GM18873 (cell line): ENCODE results near the gene MPRIP.
"Not testable (repeated sequence)": the region's sequence is repeated elsewhere in the genome, so short reads cannot be mapped to it uniquely, and the experiment has no call there.

Experiments
- ATAC-seq: cut with Tn5 transposase; IDR thresholded peaks from one replicate; pipeline ENCODE4 v1.9.1; 2021; ENCODE audit warnings: mild to moderate bottlenecking, moderate library complexity, moderate number of reproducible peaks; ENCODE audit not compliant: unreplicated experiment, low FRiP score

MPRIP gene

GRCh38 chr17:17013828-17014747 lies 28.2 kb upstream of the MPRIP start:
- ATAC-seq: not testable (repeated sequence)

DNA sequence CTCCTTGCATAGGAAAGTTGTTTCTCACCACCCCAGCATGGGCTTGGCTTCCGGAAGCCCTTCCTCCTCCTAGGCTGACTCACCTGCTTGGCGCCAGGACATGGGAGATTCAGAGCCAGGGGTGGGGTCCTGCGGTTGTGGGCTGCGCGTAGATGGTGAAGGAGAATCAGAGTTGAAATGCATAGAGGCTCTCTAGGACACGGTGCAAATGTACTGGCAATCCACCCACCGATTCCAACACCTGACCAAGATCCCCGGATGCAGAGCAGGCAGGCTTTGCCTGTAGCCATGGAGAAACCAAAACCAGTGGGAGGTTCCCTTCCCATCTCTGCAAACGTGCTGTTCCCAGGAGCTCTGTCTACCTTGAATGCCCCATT lies 27.5 kb upstream of the MPRIP start:
- not testable (repeated sequence) for ATAC-seq

- ATAC-seq: no peak
These were observed 27.0 kb upstream of the MPRIP start for GRCh38 chr17:17015230-17015629.

DNA sequence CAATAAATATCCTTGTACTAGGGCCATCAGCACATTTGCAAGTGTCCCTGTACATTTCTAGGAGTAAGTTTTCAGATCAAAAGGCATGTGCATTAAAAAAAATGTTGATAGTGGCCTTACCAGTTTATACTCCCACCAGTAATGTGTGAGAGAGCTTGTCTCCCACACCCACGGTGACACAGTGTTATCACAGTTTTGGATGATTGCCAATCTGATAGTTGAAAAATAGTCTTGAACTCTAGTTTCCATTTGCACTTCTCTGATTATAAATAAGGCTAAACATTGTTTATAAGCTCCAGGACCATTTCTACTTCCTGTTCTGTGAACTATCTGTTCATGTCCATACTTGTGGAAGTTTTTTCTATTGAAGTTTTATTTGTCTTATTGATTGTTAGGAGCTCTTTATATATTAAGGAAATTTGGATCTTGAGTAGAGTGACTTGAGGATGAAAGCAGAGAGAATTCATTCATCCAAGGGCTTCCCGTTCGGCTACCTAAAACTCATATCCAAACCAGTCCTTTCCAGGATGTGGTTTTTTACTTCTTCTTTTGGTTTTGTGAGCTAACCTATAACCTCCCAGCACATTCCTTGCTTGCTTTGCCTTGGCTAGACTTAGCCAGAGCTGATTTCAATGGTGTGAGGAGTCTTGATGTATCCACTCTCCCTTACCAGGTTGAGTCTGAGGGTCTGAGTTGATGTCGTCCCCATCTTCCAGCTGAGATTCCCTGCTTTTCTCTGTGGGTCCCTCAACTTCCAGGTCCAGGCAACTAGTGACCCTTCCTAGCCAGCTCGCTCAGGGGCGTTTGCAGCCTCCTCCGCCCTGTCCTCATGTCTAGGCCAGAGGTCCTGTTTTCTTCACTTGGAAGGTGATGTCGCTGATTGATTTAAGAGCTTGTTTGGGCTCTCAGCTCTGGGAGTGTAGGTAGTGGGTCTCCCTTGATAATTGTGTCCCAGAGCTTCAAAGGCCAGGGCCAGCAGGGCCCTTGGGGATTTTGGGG lies 25.8 kb upstream of the MPRIP start:
- ATAC-seq: not testable (repeated sequence)

- ATAC-seq: no peak
These were observed 24.8 kb upstream of the MPRIP start for GRCh38 chr17:17017343-17018014.

- no peak for ATAC-seq
These were observed 24.2 kb upstream of the MPRIP start for GRCh38 chr17:17018021-17018441.

DNA sequence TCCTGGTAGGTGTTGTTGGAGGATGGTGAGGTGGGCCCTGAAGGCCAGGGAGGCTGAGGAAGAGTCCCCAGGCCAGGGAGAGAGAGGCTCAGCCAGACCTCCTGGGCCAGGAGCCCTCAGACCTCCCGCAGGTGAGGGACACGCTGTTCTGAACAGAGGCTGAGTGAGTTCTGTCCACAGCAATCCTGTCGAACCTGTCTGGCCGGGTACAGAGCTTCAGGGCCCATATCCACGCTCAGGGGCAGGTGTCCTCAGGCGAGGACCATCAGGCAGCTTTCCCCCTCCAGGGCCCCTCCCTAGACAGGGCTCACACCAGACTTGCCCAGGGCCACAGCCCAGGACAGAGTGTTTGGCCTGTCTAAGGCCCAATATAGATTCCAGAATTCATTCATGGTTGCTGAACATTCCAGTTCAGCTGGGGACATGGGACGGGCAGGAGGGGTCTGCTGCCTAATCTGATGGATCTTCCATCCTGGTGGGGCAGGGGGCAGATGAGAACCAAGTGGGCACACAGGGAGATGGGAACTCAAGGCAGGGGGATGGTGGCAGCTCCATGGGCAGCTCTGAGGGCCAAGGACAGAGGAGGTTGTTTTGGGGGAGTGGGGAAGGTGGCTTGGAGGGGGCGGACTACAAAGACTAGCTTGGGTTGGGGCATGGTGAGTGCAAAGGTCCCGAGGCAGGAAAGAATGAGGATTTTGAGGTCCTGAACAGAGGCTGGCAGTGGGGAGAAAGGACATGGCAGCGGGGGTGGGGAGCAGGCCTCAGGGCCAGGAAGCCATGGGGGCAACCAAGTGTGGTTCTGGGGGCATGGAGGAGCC lies 23.4 kb upstream of the MPRIP start:
- no peak for ATAC-seq

DNA sequence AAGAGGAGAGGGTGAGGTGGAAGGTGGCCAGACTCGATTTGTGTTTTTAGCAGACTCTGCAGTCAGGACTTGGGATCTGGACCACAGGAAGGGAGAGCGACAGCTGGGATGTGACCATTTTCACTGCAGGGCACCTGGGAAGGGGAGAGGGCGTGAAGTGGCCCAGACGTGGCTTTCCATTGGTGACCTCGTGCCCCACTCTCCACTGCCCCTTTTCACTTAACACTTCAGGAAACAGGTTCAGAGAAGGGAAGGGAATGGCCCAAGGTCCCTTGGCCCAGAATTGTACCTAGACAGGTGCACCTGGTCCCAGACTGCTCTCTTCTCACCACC lies 22.9 kb upstream of the MPRIP start:
- no peak for ATAC-seq

DNA sequence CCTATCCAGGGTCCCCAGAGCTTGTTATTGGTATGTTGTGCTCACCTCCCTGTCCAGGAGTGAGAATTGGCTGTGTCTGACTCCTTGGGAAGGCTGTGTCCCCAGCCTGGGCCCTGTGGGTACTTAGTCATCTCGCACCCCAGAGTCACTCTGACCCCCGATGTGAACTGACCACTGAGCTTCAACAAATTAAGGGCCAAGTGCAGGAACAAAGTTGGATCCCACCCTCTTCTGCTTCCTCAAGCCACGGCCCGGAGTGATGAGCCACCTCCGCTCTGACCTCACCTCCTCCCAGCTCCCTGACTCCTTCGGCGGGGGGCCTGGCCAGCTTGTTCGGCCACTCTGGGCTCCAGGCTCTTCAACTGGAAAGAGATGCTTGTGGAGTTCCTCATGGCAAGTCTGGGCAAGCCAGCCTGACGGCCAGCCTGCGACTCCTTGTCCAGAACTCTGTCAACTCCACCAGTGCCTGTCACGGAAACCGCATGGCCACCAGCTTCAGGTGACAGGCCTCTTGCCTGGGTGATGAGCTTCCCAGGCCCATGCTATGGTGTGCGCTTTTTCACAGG lies 22.3 kb upstream of the MPRIP start:
- no peak for ATAC-seq

DNA sequence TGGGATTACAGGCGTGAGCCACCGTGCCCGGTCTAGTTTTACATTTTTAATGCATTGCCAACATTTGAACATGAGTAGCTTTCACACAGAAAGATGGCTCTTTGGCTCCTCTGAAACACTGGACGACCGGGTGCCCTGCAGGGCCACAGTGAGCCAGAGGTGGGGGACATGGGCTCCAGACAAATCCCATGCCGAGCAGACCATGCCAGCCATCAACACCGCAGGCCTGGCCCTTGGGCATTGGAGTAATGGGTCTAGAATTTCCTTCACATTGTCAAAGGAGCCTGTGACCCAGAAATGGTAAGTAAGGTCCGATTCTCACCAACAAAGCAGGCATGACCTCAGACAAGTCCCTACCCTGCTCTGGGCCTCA lies 21.4 kb upstream of the MPRIP start:
- no peak for ATAC-seq

DNA sequence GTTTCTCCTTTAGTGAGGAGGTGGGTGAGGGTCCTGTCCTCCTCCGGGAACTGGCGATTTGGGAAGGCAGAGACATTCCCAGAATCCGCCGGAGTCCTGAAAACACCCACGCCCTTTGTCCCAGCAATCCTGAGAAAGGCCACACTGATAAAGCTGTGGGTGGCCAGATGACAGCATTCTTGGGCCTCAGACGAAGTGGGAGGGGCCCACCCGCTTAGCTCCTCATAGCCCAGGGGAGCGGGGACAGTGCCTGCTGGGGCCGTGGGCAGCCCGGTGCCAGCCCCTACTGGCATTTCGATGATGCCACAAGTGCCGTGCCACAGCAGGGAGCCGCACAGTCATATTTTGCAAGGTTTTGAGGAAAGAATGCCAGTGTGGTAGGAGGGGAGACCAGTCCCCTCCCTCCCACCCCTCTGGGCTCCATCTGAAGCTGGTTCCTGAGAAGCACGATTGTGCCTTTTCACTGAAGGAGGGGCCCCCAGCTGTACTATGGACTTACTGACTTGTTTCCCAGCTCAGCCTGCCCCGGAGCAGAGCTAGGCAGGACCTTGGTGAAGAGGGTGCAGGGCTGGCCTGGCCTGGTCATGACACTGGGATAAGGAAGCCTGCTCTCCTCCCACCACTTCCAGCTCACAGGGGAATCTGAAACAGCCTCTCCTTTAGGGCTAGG lies 20.9 kb upstream of the MPRIP start:
- no peak for ATAC-seq

DNA sequence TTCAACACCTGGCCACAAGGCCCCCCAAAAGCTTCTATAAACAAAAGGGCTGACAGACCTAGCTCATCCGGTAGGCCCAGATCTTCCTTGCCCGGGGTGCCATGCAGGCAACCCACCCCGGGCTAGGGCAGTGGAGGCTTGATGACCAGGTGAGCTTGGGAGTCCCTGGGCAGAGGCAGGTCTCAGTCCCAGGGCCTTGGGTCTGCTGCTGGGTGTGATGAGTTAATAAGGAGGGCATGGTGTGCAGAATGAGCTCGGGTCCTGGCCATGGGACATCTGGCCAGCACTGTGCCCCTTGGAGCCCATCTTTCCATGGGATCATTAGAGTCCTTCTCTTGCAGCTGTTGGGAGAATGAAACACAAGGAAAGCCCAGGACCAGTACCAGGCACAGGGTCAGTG lies 20.2 kb upstream of the MPRIP start:
- ATAC-seq: no peak

GRCh38 chr17:17022456-17022855 lies 19.8 kb upstream of the MPRIP start:
- no peak for ATAC-seq

DNA sequence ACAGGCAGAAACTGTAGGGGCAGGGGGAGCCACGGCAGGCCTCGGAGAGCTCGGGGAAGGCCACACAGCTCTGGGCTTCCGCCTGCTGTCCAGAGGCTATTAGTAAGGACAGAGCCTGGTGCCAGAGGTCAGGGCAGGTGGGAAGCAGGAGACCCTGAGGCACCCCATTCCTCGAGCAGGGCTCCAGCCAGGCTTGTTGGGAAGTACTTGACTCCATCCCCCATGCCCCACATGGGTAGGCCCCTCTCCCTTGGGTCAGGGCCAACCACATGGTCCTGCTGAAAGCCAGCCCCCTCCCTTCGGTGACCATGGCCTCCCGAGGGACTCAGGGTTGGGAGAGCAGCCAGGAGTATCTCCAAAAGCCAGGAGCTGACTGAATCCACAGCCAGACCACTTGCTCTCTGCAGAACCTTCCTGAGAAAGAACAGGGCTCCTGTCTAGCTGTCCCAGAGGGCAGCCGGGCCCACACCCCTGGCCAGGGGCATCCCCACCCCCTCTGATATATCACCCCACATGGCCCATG lies 17.4 kb upstream of the MPRIP start:
- ATAC-seq: no peak

DNA sequence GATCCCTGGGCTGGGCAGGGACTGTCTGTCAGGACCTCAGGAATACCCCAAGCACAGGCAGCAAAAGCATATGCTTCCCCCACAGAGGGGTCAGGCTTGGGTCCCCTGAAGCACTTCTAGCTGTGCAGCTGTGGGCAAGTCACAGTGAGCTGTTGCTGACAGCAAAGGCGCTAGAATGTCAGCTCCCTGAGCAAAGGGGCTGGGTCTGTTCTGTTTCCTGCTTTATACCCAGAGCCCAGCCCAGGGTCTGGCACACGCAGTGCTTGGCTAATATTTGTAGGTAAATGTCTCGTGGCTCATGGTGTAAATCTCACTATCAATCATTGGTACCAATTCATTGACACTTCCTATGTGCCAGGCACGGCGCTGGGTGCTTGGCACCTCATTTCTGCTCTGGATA lies 16.6 kb upstream of the MPRIP start:
- ATAC-seq: no peak

DNA sequence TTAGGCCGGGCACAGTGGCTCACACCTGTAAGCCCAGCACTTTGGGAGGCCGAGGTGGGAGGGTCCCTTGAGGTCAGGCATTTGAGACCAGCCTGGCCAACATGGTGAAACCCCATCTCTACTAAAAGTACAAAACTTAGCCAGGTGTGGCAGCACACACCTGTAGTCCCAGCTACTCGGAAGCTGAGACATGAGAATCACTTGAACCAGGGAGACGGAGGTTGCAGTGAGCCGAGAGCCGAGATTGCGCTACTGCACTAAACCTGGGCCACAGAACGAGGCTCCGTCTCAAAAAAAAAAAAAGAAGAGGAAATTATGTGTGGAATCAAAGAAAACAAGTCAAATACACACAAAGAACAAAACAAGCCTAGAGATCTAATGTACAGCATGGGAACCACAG lies 16.1 kb upstream of the MPRIP start:
- no peak for ATAC-seq

GRCh38 chr17:17027442-17028058 lies 14.7 kb upstream of the MPRIP start:
- no peak for ATAC-seq

DNA sequence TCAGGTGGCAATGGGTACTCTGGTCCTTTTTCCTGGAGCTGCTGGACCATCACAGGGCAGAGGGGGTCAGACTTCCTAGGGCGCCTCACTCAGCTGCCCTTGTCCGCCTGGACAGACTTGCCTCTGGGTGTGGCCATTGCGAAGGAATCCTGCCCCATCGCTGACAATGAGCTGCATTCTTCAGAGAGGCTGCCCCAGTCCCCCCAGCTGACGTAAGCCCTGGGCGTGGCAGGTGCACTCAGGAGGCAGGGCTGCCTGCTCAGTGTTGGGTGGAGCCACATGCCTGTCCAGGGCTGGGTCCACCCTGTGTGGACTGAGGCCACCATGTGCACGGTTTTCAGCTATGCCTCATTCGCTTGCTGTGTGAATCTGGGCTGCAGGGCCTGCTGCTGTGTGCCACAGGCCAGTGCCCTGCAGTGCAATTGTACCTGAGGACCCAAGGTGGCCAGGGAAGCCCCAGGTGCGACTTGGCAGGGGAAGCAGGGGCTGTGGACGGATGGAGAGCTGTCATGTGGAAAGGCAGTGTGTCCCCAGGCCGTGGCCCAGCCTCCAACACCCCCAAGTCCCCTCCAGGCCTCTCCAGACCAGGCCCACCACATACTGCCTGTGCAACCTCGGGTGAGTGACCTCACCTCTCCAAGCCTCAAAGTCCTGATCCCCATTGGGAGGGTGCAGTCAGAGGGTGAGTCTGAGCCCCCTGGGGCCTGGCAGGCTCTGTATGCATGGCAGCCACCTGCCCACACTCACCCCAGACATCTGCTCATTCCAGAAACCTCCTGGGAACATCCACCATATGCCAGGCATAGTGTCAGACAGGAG lies 14.0 kb upstream of the MPRIP start:
- no peak for ATAC-seq
